NK-92 (cell line): ENCODE measurements around the gene KLK13.

ENCODE experiments used
- DNase-seq: peaks from one replicate; lab custom pipeline; 2025; ENCODE audit not compliant: unreplicated experiment; lab: John Stamatoyannopoulos, UW

KLK13 gene

GRCh38 chr19:51093101-51093500 is 28.2 kb upstream of the KLK13 start:
- DNase-seq = no peak

- no peak for DNase-seq
Measured at GRCh38 chr19:51091895-51092873, 27.3 kb upstream of the KLK13 start.

- no peak for DNase-seq
Measured at GRCh38 chr19:51091126-51091525, 26.2 kb upstream of the KLK13 start.

GRCh38 chr19:51090471-51090870 is 25.6 kb upstream of the KLK13 start:
- DNase-seq = no peak

GRCh38 chr19:51089786-51090185 is 24.9 kb upstream of the KLK13 start:
- DNase-seq = no peak

GRCh38 chr19:51086153-51086850 is 21.4 kb upstream of the KLK13 start:
- DNase-seq = no peak

GRCh38 chr19:51084505-51084904 is 19.6 kb upstream of the KLK13 start:
- DNase-seq = no peak

- no peak for DNase-seq
Measured at GRCh38 chr19:51083783-51084182, 18.9 kb upstream of the KLK13 start.

GRCh38 chr19:51083181-51083580 is 18.3 kb upstream of the KLK13 start:
- DNase-seq = no peak

GRCh38 chr19:51082611-51083010 is 17.7 kb upstream of the KLK13 start, which contains the start of gene KLK14:
TSS of gene KLK14 (minus strand) at chr19:51082887. CDS start at chr19:51082614, 273 bp downstream.
- no peak for DNase-seq

GRCh38 chr19:51081476-51081875 is 16.6 kb upstream of the KLK13 start:
- DNase-seq = no peak

- DNase-seq = no peak
Measured at GRCh38 chr19:51079481-51080110, 14.7 kb upstream of the KLK13 start.

GRCh38 chr19:51078731-51079130 is 13.8 kb upstream of the KLK13 start:
- no peak for DNase-seq

- DNase-seq = no peak
Measured at GRCh38 chr19:51078104-51078503, 13.2 kb upstream of the KLK13 start.

- DNase-seq = no peak
Measured at GRCh38 chr19:51076631-51077213, 11.8 kb upstream of the KLK13 start.

- no peak for DNase-seq
Measured at GRCh38 chr19:51075998-51076397, 11.1 kb upstream of the KLK13 start.

GRCh38 chr19:51071095-51071405 is 6.2 kb upstream of the KLK13 start:
- DNase-seq = no peak

GRCh38 chr19:51070334-51071094 is 5.6 kb upstream of the KLK13 start:
- DNase-seq = no peak

GRCh38 chr19:51066393-51067186 is 1.7 kb upstream of the KLK13 start:
- DNase-seq = no peak
